HCT116 (cell line): ENCODE measurements around the gene VRK3. TPM values are rescaled to one million over a fixed set of nuclear protein-coding genes. Genes with fewer than 3 reads are reported as not detected.

Experiments used
- ATAC-seq: fragments of 200-7000 bp; cut with Tn5 transposase; 2 replicates; pipeline ENCODE4 v1.9.1; 2020; ENCODE audit warnings: mild to moderate bottlenecking, moderate library complexity
- BruUV-seq: library from RNA; stranded (reverse); fragments of 400-500 nt; replicated peaks from 2 replicates; lab custom pipeline; 2021; lab: Mats Ljungman, UMichigan
- CTCF ChIA-PET: fragments of 300-600 bp; sonication (Branson Sonifier 250); formaldehyde crosslinking; loops from one replicate; lab custom pipeline; 2021; ENCODE audit warnings: antibody characterized with exemption; lab: Charles Lee
- POLR2A ChIA-PET: fragments of 300-600, 350-600 bp; sonication (Branson Sonifier 250); formaldehyde crosslinking; loops from one replicate; lab custom pipeline; 2021; ENCODE audit warnings: antibody characterized with exemption; lab: Charles Lee
- RAD21 ChIA-PET, 2 experiments: fragments of 300-600 bp; sonication (Branson Sonifier 250); formaldehyde crosslinking; loops; one replicate each; lab custom pipeline; 2023; ENCODE audit warnings: low total read pairs in 2 of 2; ENCODE audit not compliant: uncharacterized antibody in 2 of 2, unreplicated experiment in 2 of 2, low non-redundant PET in 1 of 2; lab: Charles Lee
- DNase-seq: peaks from one replicate; pipeline ENCODE4 v3.0.0-alpha.2; 2010; ENCODE audit warnings: low read depth, low spot score
- H2AFZ ChIP-seq: fragments of 200-600 bp; shearing (Covaris generic), sonication (generic); 2 replicates; pipeline ENCODE4 v1.6.1; 2017; ENCODE audit warnings: low read depth, mixed run types, mixed read lengths, antibody characterized with exemption, low read length; ENCODE audit not compliant: poor library complexity, severe bottlenecking
- H3K27ac ChIP-seq: 2 replicates; pipeline ENCODE4 v1.5.1; 2012; ENCODE audit warnings: low read depth, low read length
- H3K27me3 ChIP-seq: fragments of 200-600 bp; sonication (generic); 2 replicates; pipeline ENCODE4 v1.6.1; 2016; ENCODE audit warnings: mixed run types, low read length, mixed read lengths; ENCODE audit not compliant: insufficient read depth
- H3K36me3 ChIP-seq, 2 experiments: fragments of 200-500 bp in 1 of 2; fragments of 200-600 bp in 1 of 2; sonication (Bioruptor generic) in 1 of 2; sonication (generic) in 1 of 2; 2 replicates each; pipeline versions ENCODE4 v1.5.1 to v1.6.1; 2014 to 2016; ENCODE audit warnings: low read length in 2 of 2, inconsistent platforms in 1 of 2, mixed read lengths in 1 of 2, mixed run types in 1 of 2; ENCODE audit not compliant: insufficient read depth in 2 of 2, control insufficient read depth in 1 of 2
- H3K4me1 ChIP-seq, 2 experiments: fragments of 200-600 bp in 1 of 2; sonication (generic) in 1 of 2; 2 replicates each; pipeline versions ENCODE4 v1.5.1 to v1.6.1; 2012 to 2017; ENCODE audit warnings: low read length in 2 of 2, inconsistent platforms in 1 of 2, mild to moderate bottlenecking in 1 of 2, mixed read lengths in 1 of 2, mixed run types in 1 of 2, moderate library complexity in 1 of 2; ENCODE audit not compliant: insufficient read depth in 2 of 2, control insufficient read depth in 1 of 2
- H3K4me2 ChIP-seq: fragments of 200-600 bp; sonication (generic); 2 replicates; pipeline ENCODE4 v1.6.1; 2017; ENCODE audit warnings: mixed run types, low read length, mixed read lengths
- H3K4me3 ChIP-seq, 2 experiments: fragments of 200-600 bp in 1 of 2; sonication (generic) in 1 of 2; replicated peaks in 1 of 2; 2 replicates each; pipeline ENCODE4 v1.5.1; 2011 to 2016; ENCODE audit warnings: low read length in 2 of 2, control low read depth in 1 of 2, low read depth in 1 of 2, mild to moderate bottlenecking in 1 of 2, mixed read lengths in 1 of 2, mixed run types in 1 of 2
- H3K79me2 ChIP-seq: fragments of 200-600 bp; sonication (generic); 2 replicates; pipeline ENCODE4 v1.6.1; 2017; ENCODE audit warnings: mild to moderate bottlenecking, mixed run types, low read length, moderate library complexity, mixed read lengths; ENCODE audit not compliant: insufficient read depth
- H3K9ac ChIP-seq: fragments of 200-600 bp; sonication (generic); 2 replicates; pipeline ENCODE4 v1.6.1; 2016; ENCODE audit warnings: low read length, mixed read lengths
- H3K9me2 ChIP-seq: fragments of 200-600 bp; sonication (generic), shearing (Covaris generic); 2 replicates; pipeline ENCODE4 v1.6.1; 2017; ENCODE audit warnings: mixed run types, mild to moderate bottlenecking, moderate library complexity; ENCODE audit not compliant: insufficient read depth
- H3K9me3 ChIP-seq, 2 experiments: fragments of 200-500 bp in 1 of 2; fragments of 200-600 bp in 1 of 2; sonication (Bioruptor generic) in 1 of 2; sonication (generic) in 1 of 2; 2 replicates each; pipeline ENCODE4 v1.6.1; 2014 to 2017; ENCODE audit warnings: low read length in 2 of 2, mixed read lengths in 2 of 2, inconsistent platforms in 1 of 2, low read depth in 1 of 2, mild to moderate bottlenecking in 1 of 2, mixed run types in 1 of 2, moderate library complexity in 1 of 2; ENCODE audit not compliant: control insufficient read depth in 1 of 2, insufficient read depth in 1 of 2
- H4K20me1 ChIP-seq: fragments of 200-600 bp; sonication (generic), shearing (Covaris generic); 2 replicates; pipeline ENCODE4 v1.6.1; 2017; ENCODE audit warnings: mixed run types, mild to moderate bottlenecking, moderate library complexity; ENCODE audit not compliant: insufficient read depth
- ATF3 ChIP-seq: IDR thresholded peaks from 2 replicates; pipeline ENCODE4 v1.6.1; 2012
- CEBPB ChIP-seq: IDR thresholded peaks from 2 replicates; pipeline ENCODE4 v1.6.1; 2012; ENCODE audit warnings: low read depth
- FOSL1 ChIP-seq: IDR thresholded peaks from 2 replicates; pipeline ENCODE4 v1.6.1; 2012; ENCODE audit warnings: low read depth
- MAX ChIP-seq: IDR thresholded peaks from 2 replicates; pipeline ENCODE4 v1.6.1; 2012
- POLR2A ChIP-seq: IDR thresholded peaks from 2 replicates; pipeline ENCODE4 v1.7.0; 2011; ENCODE audit warnings: borderline replicate concordance; ENCODE audit not compliant: insufficient read depth, insufficient read length; ENCODE audit errors: extremely low read depth
- POLR2AphosphoS5 ChIP-seq: IDR thresholded peaks from 2 replicates; pipeline ENCODE4 v1.6.1; 2011; ENCODE audit warnings: mild to moderate bottlenecking, low read depth, low read length, moderate library complexity
- REST ChIP-seq: IDR thresholded peaks from 2 replicates; pipeline ENCODE4 v1.6.1; 2012; ENCODE audit warnings: low read depth
- SIN3A ChIP-seq: IDR thresholded peaks from 2 replicates; pipeline ENCODE4 v1.6.1; 2012; ENCODE audit warnings: low read depth
- SP1 ChIP-seq: IDR thresholded peaks from 2 replicates; pipeline ENCODE4 v1.6.1; 2012; ENCODE audit warnings: low read depth
- SRF ChIP-seq: IDR thresholded peaks from 2 replicates; pipeline ENCODE4 v1.6.1; 2012; ENCODE audit warnings: low read depth
- TCF7L2 ChIP-seq: IDR thresholded peaks from 2 replicates; pipeline ENCODE4 v1.7.0; 2011; ENCODE audit warnings: borderline replicate concordance, inconsistent platforms; ENCODE audit not compliant: insufficient read depth, insufficient read length; ENCODE audit errors: extremely low read depth
- YY1 ChIP-seq: IDR thresholded peaks from 2 replicates; pipeline ENCODE4 v1.6.1; 2011; ENCODE audit warnings: low read length, low read depth, moderate library complexity, mild to moderate bottlenecking; ENCODE audit not compliant: insufficient replicate concordance; ENCODE audit errors: extremely low read depth
- ZFX ChIP-seq: fragments of 450-650 bp; IDR thresholded peaks from 2 replicates; pipeline ENCODE4 v1.6.1; 2017
- ZNF274 ChIP-seq: fragments of 200-500 bp; sonication (Bioruptor generic); IDR thresholded peaks from 2 replicates; pipeline ENCODE4 v1.6.1; 2014; ENCODE audit warnings: mild to moderate bottlenecking, low read depth, low read length, inconsistent platforms
- intact Hi-C: fragments of 100-400 bp; cut with micrococcal nuclease; formaldehyde crosslinking; loops from 2 replicates; pipeline ENCODE4 v1.10.0; 2022
- total RNA-seq: library from RNA; stranded (reverse); gene quantifications from one replicate; pipeline ENCODE4 v1.2.1, GENCODE V29; 2021; ENCODE audit not compliant: unreplicated experiment

The VRK3 gene
- total RNA-seq, 1 experiment from 2014 or later = 44.0 TPM

- Histone ChIP-seq H3K9me3 (no peaks in the 10 kb centered on the region), H3K27ac (peak overlapping the region; percentile 99), H4K20me1 (no peaks in the 10 kb centered on the region)
- RAD21 ChIA-PET = interaction anchor here in 1 of 2 experiments (1.1 kb wide), 1 partner anchor 65 kb away, joined by 4 read pairs; no protein-coding TSS in a partner anchor
- TF ChIP-seq SIN3A (0 out of 2 replicates have a peak, but pooled peaks have one; percentile 43), REST (no peak), FOSL1 (no peak), MAX (peak; percentile 90; the same call in 1 of the 2 replicates), ATF3 (no peak), TCF7L2 (peak; percentile 33), POLR2A (peak; percentile 77), ZNF274 (no peak), POLR2AphosphoS5 (peak; percentile 45; the same call in 1 of the 2 replicates), CEBPB (no peak), ZFX (no peak), SP1 (peak; percentile 76), SRF (no peak), YY1 (peak; percentile 30)
- TF ChIP-seq, all 23 proteins: peak for 7
- ATAC-seq (peak; percentile 88), DNase-seq (peak; percentile 98)
- peaks cover 51% of the 10 kb centered on the region for H3K79me2 ChIP-seq
- H3K9me2 ChIP-seq = no peaks in the 10 kb centered on the region
- no TSS peak for BruUV-seq
- no peaks in the 10 kb centered on the region for H3K27me3 ChIP-seq
- ChIA-PET POLR2A (interaction anchor here (0.6 to 1.8 kb wide), 12 partner anchors 12 to 970 kb away, joined by 3 to 12 read pairs (median 4); no protein-coding TSS in a partner anchor), CTCF (interaction anchor here (0.8 to 1.6 kb wide), 2 partner anchors 125 to 206 kb away, joined by 3 to 7 read pairs; no protein-coding TSS in a partner anchor)
- intact Hi-C loops = no loop called here
- H3K36me3 ChIP-seq = peaks cover 6 to 29% of the 10 kb centered on the region in 2 experiments; a peak in 3 of 4 replicates
- peak overlapping the region; percentile 58 to 97 for H3K4me3 ChIP-seq
- no peak overlapping the region for H2AFZ ChIP-seq
- peaks cover 11 to 29% of the 10 kb centered on the region in 2 experiments; a peak in 3 of 4 replicates for H3K4me1 ChIP-seq
- H3K4me2 ChIP-seq = peak overlapping the region; percentile 100
- H3K9ac ChIP-seq = peak overlapping the region; percentile 82
Measured at GRCh38 chr19:49929611-49930482, 95.3 kb downstream of the VRK3 start.
